GM19099 (cell line): ENCODE measurements around the gene VGLL4.

Experiments used
- POLR2A ChIP-seq: IDR thresholded peaks from 3 replicates; pipeline ENCODE4 v1.6.1; 2011; ENCODE audit warnings: low read depth; ENCODE audit not compliant: insufficient read length; ENCODE audit errors: extremely low read depth

Gene VGLL4

GRCh38 chr3:11552289-11553264 lies 91.1 kb downstream of the VGLL4 start:
- TF ChIP-seq POLR2A: no peak

- no peak for TF ChIP-seq POLR2A
Measured at GRCh38 chr3:11551036-11551435, 92.7 kb downstream of the VGLL4 start.

GRCh38 chr3:11549580-11550140 lies 94.1 kb downstream of the VGLL4 start:
- TF ChIP-seq POLR2A: no peak

- TF ChIP-seq POLR2A: no peak
Measured at GRCh38 chr3:11548721-11549131, 95.0 kb downstream of the VGLL4 start.

GRCh38 chr3:11547498-11547897 lies 96.2 kb downstream of the VGLL4 start:
- TF ChIP-seq POLR2A: no peak

GRCh38 chr3:11546657-11547302 lies 96.9 kb downstream of the VGLL4 start:
- no peak for TF ChIP-seq POLR2A

GRCh38 chr3:11545186-11545851 lies 98.4 kb downstream of the VGLL4 start:
- no peak for TF ChIP-seq POLR2A

- no peak for TF ChIP-seq POLR2A
Measured at GRCh38 chr3:11544412-11545181, 99.1 kb downstream of the VGLL4 start.

GRCh38 chr3:11543948-11544387 lies 99.7 kb downstream of the VGLL4 start:
- TF ChIP-seq POLR2A: no peak

- no peak for TF ChIP-seq POLR2A
Measured at GRCh38 chr3:11543141-11543947, 100.4 kb downstream of the VGLL4 start.

- no peak for TF ChIP-seq POLR2A
Measured at GRCh38 chr3:11542551-11542950, 101.2 kb downstream of the VGLL4 start.

- no peak for TF ChIP-seq POLR2A
Measured at GRCh38 chr3:11541321-11542303, 102.1 kb downstream of the VGLL4 start.
